DND-41 (cell line): ENCODE data around the gene GPAT3.

Source experiments
- ATAC-seq: fragments of 200-7000 bp; cut with Tn5 transposase; 3 replicates; pipeline ENCODE4 v1.9.1; 2021; ENCODE audit warnings: low read depth; ENCODE audit not compliant: insufficient read depth
- DNase-seq: peaks from one replicate; pipeline ENCODE4 v3.0.0-alpha.2; 2020
- H2AFZ ChIP-seq: 2 replicates; pipeline ENCODE4 v1.6.0; 2012; ENCODE audit warnings: low read depth, low read length
- H3K27ac ChIP-seq: 2 replicates; pipeline ENCODE4 v1.5.1; 2012; ENCODE audit warnings: low read length, inconsistent platforms
- H3K27me3 ChIP-seq: fragments of 200-600 bp; sonication (generic); 2 replicates; pipeline ENCODE4 v1.6.0; 2012; ENCODE audit warnings: low read length, mild to moderate bottlenecking, inconsistent platforms; ENCODE audit not compliant: insufficient read depth, poor library complexity
- H3K36me3 ChIP-seq: 2 replicates; pipeline ENCODE4 v1.5.1; 2012; ENCODE audit warnings: low read length, inconsistent platforms; ENCODE audit not compliant: insufficient read depth
- H3K4me1 ChIP-seq: 2 replicates; pipeline ENCODE4 v1.5.1; 2012; ENCODE audit warnings: mild to moderate bottlenecking, low read length; ENCODE audit not compliant: insufficient read depth
- H3K4me2 ChIP-seq: 2 replicates; pipeline ENCODE4 v1.6.0; 2012; ENCODE audit warnings: mild to moderate bottlenecking, moderate library complexity, low read length, inconsistent platforms; ENCODE audit not compliant: insufficient read depth
- H3K4me3 ChIP-seq, 2 experiments: fragments of 200-600 bp in 1 of 2; shearing (Covaris generic) in 1 of 2; 2 replicates each; pipeline ENCODE4 v1.5.1; 2012 to 2016; ENCODE audit warnings: inconsistent platforms in 2 of 2, low read length in 2 of 2, mild to moderate bottlenecking in 2 of 2, low read depth in 1 of 2, moderate library complexity in 1 of 2
- H3K79me2 ChIP-seq: 2 replicates; pipeline ENCODE4 v1.6.0; 2012; ENCODE audit warnings: low read length, inconsistent platforms; ENCODE audit not compliant: insufficient read depth
- H3K9ac ChIP-seq: 2 replicates; pipeline ENCODE4 v1.6.0; 2012; ENCODE audit warnings: low read depth, mild to moderate bottlenecking, inconsistent platforms, low read length, moderate library complexity
- H3K9me3 ChIP-seq: 2 replicates; pipeline ENCODE4 v1.5.1; 2012; ENCODE audit warnings: low read length, moderate library complexity, mild to moderate bottlenecking, inconsistent platforms; ENCODE audit not compliant: insufficient read depth, severe bottlenecking
- H4K20me1 ChIP-seq: 2 replicates; pipeline ENCODE4 v1.6.0; 2012; ENCODE audit warnings: low read length; ENCODE audit not compliant: insufficient read depth
- CTCF ChIP-seq: IDR thresholded peaks from 2 replicates; pipeline ENCODE4 v1.5.1; 2012; ENCODE audit warnings: borderline replicate concordance, low read length, moderate library complexity, mild to moderate bottlenecking; ENCODE audit not compliant: poor library complexity, severe bottlenecking; ENCODE audit errors: extremely low read depth
- EZH2 ChIP-seq: IDR thresholded peaks from 3 replicates; pipeline ENCODE4 v1.6.1; 2012; ENCODE audit warnings: borderline replicate concordance, low read depth, mild to moderate bottlenecking, moderate library complexity, low read length, inconsistent platforms; ENCODE audit not compliant: severe bottlenecking

Gene GPAT3

GRCh38 chr4:83510442-83510841 lies 25.5 kb upstream of the GPAT3 start:
- TF ChIP-seq EZH2 (no peak), CTCF (no peak)
- no peaks in the 10 kb centered on the region for H3K79me2 ChIP-seq
- H3K9ac ChIP-seq, result no peak overlapping the region
- H2AFZ ChIP-seq, result no peak overlapping the region
- no peaks in the 10 kb centered on the region for H3K27me3 ChIP-seq
- H3K4me1 ChIP-seq, result no peaks in the 10 kb centered on the region
- H3K4me3 ChIP-seq, result no peak overlapping the region
- no peak for ATAC-seq
- no peak for DNase-seq
- H4K20me1 ChIP-seq, result no peaks in the 10 kb centered on the region
- no peaks in the 10 kb centered on the region for H3K9me3 ChIP-seq
- H3K36me3 ChIP-seq, result no peaks in the 10 kb centered on the region
- H3K27ac ChIP-seq, result no peak overlapping the region
- no peak overlapping the region for H3K4me2 ChIP-seq

GRCh38 chr4:83516042-83516772 lies 19.7 kb upstream of the GPAT3 start:
- no peak overlapping the region for H3K4me2 ChIP-seq
- no peaks in the 10 kb centered on the region for H4K20me1 ChIP-seq
- no peak for ATAC-seq
- TF ChIP-seq CTCF, result no peak
- no peak for TF ChIP-seq EZH2
- peaks cover 4% of the 10 kb centered on the region for H3K27me3 ChIP-seq
- no peaks in the 10 kb centered on the region for H3K79me2 ChIP-seq
- H3K36me3 ChIP-seq, result no peaks in the 10 kb centered on the region
- no peak overlapping the region for H3K27ac ChIP-seq
- no peaks in the 10 kb centered on the region for H3K4me1 ChIP-seq
- no peak for DNase-seq
- no peak overlapping the region for H2AFZ ChIP-seq
- no peak overlapping the region for H3K9ac ChIP-seq
- H3K4me3 ChIP-seq, result no peak overlapping the region
- H3K9me3 ChIP-seq, result no peaks in the 10 kb centered on the region

- ATAC-seq (no peak), DNase-seq (no peak)
- Histone ChIP-seq H4K20me1 (no peaks in the 10 kb centered on the region), H3K4me3 (no peak overlapping the region), H3K27ac (no peak overlapping the region), H3K27me3 (peaks cover 2% of the 10 kb centered on the region), H3K79me2 (no peaks in the 10 kb centered on the region), H3K9ac (no peak overlapping the region), H3K4me2 (no peak overlapping the region), H3K9me3 (no peaks in the 10 kb centered on the region), H3K4me1 (no peaks in the 10 kb centered on the region), H3K36me3 (no peaks in the 10 kb centered on the region), H2AFZ (no peak overlapping the region)
- TF ChIP-seq CTCF (no peak), EZH2 (no peak)
Measured at GRCh38 chr4:83522239-83522638, 13.7 kb upstream of the GPAT3 start.
